ENCODE measurements around the gene ZNF474.

DNA sequence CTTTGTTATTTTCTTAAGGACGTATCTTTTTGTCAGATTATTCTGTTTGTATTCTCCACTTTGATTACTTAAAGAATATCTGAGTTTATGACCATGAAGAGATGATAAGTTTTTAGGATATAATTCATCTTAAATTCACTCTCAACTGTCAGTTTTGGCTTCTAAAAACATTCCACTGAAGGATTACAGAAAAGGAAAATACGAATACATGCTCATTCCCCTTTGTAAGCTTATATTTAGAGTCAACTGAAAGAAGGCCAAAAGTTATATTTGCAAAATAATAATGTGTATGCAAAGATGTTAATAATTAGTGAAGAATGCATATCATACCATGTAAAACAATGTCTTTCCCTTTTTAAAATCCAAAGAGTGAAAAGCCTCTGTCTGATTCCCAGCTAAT lies 52.5 kb downstream of the ZNF474 start:
- TF ChIP-seq, protein P1, sequence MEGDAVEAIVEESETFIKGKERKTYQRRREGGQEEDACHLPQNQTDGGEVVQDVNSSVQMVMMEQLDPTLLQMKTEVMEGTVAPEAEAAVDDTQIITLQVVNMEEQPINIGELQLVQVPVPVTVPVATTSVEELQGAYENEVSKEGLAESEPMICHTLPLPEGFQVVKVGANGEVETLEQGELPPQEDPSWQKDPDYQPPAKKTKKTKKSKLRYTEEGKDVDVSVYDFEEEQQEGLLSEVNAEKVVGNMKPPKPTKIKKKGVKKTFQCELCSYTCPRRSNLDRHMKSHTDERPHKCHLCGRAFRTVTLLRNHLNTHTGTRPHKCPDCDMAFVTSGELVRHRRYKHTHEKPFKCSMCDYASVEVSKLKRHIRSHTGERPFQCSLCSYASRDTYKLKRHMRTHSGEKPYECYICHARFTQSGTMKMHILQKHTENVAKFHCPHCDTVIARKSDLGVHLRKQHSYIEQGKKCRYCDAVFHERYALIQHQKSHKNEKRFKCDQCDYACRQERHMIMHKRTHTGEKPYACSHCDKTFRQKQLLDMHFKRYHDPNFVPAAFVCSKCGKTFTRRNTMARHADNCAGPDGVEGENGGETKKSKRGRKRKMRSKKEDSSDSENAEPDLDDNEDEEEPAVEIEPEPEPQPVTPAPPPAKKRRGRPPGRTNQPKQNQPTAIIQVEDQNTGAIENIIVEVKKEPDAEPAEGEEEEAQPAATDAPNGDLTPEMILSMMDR (IDR thresholded peaks at IDR 0.05 in 4 of 5, conservative IDR thresholded peaks at IDR 0.05 in 1 of 5) = no peak
- TF ChIP-seq POLR2A (IDR thresholded peaks at IDR 0.05) = no peak
